Mammary epithelial cell (primary cell): ENCODE measurements around the gene PLS1.

Source experiments
- CTCF ChIP-seq, 2 donors: IDR thresholded peaks in 1 of 2; conservative IDR thresholded peaks in 1 of 2; 2 replicates each; pipeline ENCODE4 v1.5.1; 2011 to 2012; ENCODE audit warnings: inconsistent platforms in 2 of 2, low read length in 2 of 2, mild to moderate bottlenecking in 2 of 2, control low read depth in 1 of 2, low read depth in 1 of 2; ENCODE audit not compliant: insufficient read depth in 1 of 2; ENCODE audit errors: extremely low read depth in 1 of 2
- EZH2 ChIP-seq: IDR thresholded peaks from 2 replicates; pipeline ENCODE4 v1.6.1; 2012; ENCODE audit warnings: low read length, inconsistent platforms, borderline replicate concordance

- TF ChIP-seq CTCF (conservative IDR thresholded peaks at IDR 0.05 in 1 of 2, IDR thresholded peaks at IDR 0.05 in 1 of 2; ENCODE audit: extremely low read depth in 1 of 2, insufficient read depth in 1 of 2, low read depth in 1 of 2, low read length in 2 of 2) (no peak), EZH2 (no peak)
Observed at GRCh38 chr3:142732066-142732465, 135.9 kb downstream of the PLS1 start.
